CMK (cell line): Measurements from ENCODE around the gene KCNH5.
"Not testable (repeated sequence)": the region's sequence is repeated elsewhere in the genome, so short reads cannot be mapped to it uniquely, and the experiment has no call there.

Source experiments
- DNase-seq: peaks from one replicate; pipeline ENCODE4 v3.0.0-alpha.2; 2010; ENCODE audit warnings: low read depth

KCNH5 gene

GRCh38 chr14:62886461-62886860 is 158.8 kb downstream of the KCNH5 start:
- DNase-seq, result no peak

DNA sequence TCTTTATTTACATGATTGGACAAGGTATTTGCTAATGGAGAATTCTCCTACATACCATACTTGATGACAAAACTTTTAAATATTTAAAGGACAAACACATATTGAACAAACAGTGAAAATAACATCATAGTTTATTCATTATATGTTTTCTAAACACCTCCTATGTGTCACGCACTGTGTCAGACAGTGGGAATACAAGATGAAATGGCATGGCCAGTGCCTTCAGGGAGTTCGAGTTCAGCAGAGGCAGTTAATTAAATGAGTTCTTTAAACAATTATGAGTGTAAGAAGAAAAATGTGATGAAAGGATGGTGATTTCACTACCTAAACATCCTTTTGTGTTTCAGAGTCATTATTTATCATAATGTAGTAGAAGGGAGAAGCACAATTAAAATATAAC is 159.8 kb downstream of the KCNH5 start:
- no peak for DNase-seq

- no peak for DNase-seq
Measured at GRCh38 chr14:62882967-62883366, 162.3 kb downstream of the KCNH5 start.

- DNase-seq, result no peak
Measured at GRCh38 chr14:62866376-62866775, 178.9 kb downstream of the KCNH5 start.

DNA sequence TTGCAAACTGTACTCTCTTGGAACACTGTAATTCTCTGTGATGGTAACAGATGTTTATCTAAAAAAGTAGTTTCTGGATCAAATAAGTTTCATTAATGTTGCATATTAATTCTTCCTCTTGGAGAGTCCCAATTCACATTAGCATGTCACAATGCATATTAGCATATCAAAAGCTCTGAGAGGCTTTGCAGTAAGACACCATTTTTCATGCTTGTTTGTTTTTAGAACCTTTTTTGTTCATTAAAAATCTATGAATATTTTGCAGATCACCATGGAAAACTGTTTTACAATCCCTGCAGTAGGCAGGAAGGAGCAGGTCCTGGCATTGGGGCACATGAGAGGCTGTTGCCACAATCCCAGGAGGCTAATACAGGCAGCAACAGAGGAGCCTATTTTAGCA is 180.7 kb downstream of the KCNH5 start:
- no peak for DNase-seq

GRCh38 chr14:62858011-62858410 is 187.2 kb downstream of the KCNH5 start:
- not testable (repeated sequence) for DNase-seq

- DNase-seq, result no peak
Measured at GRCh38 chr14:62854951-62855350, 190.3 kb downstream of the KCNH5 start.

DNA sequence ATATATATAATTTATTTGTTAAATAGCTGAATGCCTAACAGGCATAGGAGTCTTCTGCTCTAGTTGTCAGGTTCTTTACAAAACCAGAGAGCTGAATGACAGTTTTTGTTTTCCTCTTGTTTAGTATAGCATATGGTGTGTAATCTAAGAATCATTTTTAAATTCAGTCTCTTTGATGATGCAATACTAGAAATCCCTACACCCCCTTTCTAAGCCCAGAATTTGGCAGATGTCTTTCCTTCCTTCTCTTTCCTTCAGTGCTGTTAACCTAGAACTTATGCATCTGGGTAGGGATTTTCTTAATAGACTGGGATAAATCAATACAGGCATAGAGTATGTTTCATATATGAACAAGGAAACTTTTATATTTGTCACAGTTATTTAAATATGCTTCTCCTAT is 198.1 kb downstream of the KCNH5 start:
- no peak for DNase-seq

GRCh38 chr14:62844546-62844945 is 200.7 kb downstream of the KCNH5 start:
- DNase-seq, result no peak

DNA sequence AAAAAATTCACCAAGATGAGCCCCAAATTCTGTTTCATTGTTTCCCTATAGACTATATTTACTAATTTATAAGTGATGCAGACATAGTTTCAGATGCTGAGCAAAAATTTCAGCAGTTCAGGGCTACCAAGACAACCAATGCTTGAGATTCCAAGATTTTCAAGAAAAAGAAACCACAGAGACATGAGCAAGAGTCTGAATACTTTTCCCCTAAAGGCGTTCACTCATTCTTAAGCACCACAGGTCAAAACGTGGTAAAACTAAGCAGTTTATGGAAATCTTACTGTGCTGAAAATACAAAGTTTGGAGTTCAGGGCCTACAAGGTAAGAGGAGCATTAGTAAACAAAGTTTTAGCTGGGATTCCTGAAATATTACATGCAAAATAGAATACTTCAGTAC is 221.2 kb downstream of the KCNH5 start:
- DNase-seq, result no peak

- DNase-seq, result no peak
Measured at GRCh38 chr14:62819931-62820330, 225.3 kb downstream of the KCNH5 start.

- DNase-seq, result no peak
Measured at GRCh38 chr14:62807636-62808035, 237.6 kb downstream of the KCNH5 start.

DNA sequence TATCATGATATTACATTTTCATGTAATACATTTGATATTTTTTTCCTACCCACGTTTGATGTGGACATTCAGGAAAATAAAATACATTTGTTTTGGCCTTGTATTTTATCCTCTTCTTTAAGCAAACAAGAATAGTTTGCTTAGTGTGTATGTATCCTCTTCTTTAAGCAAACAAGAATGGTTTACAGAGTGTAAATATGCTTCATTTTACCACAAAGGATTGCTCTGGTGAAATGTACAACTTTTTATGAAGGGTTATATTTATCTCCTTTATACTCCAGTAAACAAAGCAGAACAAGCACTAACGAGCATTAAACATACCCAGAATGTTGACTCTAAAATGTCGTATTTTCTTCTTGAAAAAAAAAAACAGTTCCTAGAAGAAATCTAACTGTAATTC is 244.7 kb downstream of the KCNH5 start:
- DNase-seq, result no peak

DNA sequence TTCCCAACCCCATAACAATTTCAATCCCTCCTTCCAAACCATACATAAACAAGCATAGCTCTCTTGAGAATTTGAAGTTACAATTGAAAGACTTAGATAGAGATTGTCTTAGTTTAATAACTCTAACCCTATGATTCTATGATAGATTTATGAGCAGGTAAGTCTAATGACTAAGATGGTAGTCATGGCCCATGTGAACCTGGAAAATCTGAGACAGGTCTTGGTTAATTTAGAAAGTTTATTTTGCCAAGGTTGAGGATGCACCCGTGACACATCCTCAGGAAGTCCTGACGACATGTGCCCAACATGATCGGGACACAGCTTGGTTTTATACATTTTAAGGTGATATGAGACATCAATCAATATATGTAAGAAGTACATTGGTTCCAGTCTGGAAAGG is 248.8 kb downstream of the KCNH5 start:
- no peak for DNase-seq

DNA sequence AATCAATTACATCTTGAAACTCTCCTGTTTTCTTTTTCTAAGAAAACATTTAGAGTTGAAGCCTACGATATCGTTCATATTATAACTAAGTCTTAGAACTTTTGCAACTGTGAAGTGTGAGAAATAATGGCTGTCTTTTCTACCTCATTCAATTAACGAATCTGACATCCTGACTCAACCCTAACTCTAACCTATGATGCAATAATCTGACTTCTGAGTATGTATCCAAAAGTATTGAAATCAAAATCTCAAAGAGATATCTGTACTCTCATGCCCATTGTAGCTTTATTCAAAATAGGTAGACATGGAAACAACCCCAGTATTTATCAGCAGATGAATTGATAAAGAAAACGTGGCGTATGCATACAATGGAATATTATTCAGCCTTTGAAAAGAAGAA is 252.7 kb downstream of the KCNH5 start:
- no peak for DNase-seq

DNA sequence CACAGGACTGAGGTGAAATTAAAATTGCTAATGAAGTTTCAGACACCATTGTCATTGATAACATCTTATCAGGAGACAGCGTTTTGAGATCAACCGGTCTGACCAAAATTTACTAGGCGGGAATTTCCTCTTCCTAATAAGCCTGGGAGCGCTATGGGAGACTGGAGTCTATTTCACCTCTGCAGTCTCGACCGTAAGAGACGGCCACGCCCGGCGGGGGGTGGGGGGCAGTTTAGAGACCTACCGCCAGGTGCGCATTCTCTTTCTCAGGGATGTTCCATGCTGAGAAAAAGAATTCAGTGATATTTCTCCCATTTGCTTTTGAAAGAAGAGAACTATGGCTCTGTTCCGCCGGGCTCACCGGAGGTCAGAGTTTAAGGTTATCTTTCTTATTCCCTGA is 263.9 kb downstream of the KCNH5 start:
- DNase-seq, result not testable (repeated sequence)

DNA sequence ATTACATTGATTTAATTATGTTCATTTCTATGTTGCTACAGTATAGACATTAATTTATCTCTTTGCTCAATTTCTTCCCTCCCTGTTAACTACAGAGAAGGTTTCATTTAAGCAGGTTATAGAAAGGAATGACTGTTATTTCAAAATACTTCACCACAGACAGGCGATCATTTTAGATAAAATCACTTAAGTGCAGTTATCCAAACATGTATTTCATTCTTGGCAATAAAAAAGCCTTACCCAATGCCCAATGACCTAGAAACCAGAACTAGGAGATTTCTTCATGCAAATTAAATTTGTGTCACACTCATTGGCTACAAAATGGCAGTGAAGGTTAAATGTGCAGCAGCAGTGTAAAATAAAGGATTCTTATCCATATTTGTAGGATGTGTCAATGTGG is 266.4 kb downstream of the KCNH5 start:
- no peak for DNase-seq

DNA sequence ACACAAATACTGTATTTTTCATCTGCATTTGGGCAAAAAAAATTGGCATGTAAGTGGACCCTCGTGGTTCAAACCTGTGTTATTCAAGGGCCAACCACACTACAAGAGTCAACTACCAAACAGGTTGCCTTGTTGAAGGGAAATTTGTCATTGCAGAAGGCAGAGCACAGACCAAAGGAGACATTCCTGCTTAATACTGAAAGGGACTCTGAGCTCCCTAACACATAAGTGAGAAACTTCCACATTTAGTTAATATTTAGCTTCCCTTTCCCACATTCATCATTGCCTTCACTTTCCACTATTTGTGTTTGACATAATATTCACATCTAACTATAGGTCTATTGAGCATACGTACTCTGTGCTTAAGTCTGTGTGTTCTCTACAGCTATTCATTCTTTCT is 266.9 kb downstream of the KCNH5 start:
- no peak for DNase-seq

GRCh38 chr14:62777510-62777909 is 267.7 kb downstream of the KCNH5 start:
- DNase-seq, result no peak

DNA sequence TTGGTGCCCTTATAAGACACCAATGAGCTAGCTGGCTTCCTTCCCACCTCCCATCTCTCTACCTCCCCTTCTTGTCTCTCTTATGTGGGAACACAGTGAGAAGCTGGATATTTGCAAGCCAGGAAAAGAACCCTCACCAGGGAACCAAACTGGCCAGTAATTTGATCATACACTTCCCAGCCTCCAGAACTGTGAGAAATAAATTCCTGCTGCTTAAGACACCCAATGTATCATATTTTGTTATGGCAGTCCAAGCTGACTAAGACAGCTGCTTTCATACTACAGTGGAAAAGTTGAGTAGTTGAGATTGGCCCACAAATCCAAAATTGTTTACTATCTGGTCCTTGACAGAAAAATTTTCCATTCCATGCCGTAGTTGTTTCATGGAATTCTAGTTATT is 269.0 kb downstream of the KCNH5 start:
- no peak for DNase-seq

- no peak for DNase-seq
Measured at GRCh38 chr14:62768753-62769152, 276.5 kb downstream of the KCNH5 start.

GRCh38 chr14:62763951-62764350 is 281.3 kb downstream of the KCNH5 start:
- no peak for DNase-seq

- DNase-seq, result no peak
Measured at GRCh38 chr14:62759796-62760195, 285.5 kb downstream of the KCNH5 start.

DNA sequence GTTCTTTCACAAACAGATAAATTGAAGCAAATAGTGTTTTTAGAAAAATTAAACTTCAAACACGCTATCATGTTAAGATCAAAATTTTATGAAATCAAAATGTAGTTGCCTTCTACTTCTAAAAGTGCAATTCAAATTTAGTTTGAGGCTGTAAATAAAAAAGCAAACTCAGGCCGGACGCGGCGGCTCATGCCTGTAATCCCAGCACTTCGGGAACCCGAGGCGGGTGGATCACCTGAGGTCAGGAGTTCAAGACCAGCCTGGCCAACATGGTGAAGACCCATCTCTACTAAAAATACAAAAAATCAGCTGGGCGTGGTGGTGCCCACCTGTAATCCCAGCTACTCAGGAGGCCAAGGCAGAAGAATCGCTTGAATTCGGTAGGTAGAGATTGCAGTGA is 298.4 kb downstream of the KCNH5 start:
- not testable (repeated sequence) for DNase-seq

DNA sequence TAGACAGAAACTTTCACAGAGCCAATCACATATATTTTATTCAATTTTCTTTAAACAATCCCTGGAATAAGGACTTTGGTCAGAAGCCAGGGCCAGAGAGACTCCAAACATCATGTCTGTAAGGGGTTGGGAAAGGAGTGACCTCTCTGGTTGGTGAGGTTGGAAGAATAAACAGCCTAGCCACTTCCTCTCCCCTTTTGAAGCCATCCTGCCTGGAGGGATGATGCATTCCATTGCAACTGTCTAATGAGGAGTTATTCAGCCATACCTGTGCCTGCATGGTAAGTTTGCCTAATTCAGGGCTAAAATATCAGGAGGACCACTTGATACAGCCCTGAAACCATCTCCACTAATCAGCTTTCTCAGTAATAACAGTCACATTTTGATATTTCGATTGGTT is 299.8 kb downstream of the KCNH5 start:
- DNase-seq, result no peak
